ENCODE measurements around the gene AXL.

- TF ChIP-seq POLR2A (IDR thresholded peaks at IDR 0.05; ENCODE audit: low read depth, low read length): no peak
- TF ChIP-seq POLR2AphosphoS5 (IDR thresholded peaks at IDR 0.05; ENCODE audit: low read depth, low read length): no peak
- no peak for TF ChIP-seq TAF1 (IDR thresholded peaks at IDR 0.05; ENCODE audit: borderline replicate concordance, low read depth, low read length)
Observed at GRCh38 chr19:41300555-41300954, 81.5 kb downstream of the AXL start.

All from GM12892 (cell line).